HG03280 (cell line): Measurements from ENCODE around the gene PARD3.

Experiments
- ATAC-seq: cut with Tn5 transposase; IDR thresholded peaks from one replicate; pipeline ENCODE4 v1.9.1; 2021; ENCODE audit warnings: mild to moderate bottlenecking, moderate library complexity; ENCODE audit not compliant: unreplicated experiment

Gene PARD3

GRCh38 chr10:34206935-34207268, 608.2 kb downstream of the PARD3 start:
- ATAC-seq, result no peak

GRCh38 chr10:34206078-34206934, 608.8 kb downstream of the PARD3 start:
- ATAC-seq, result no peak

- no peak for ATAC-seq
These were observed 609.6 kb downstream of the PARD3 start for GRCh38 chr10:34205452-34205851.

- no peak for ATAC-seq
These were observed 611.0 kb downstream of the PARD3 start for GRCh38 chr10:34203966-34204630.

- ATAC-seq, result no peak
These were observed 614.7 kb downstream of the PARD3 start for GRCh38 chr10:34200355-34200901.

- no peak for ATAC-seq
These were observed 616.1 kb downstream of the PARD3 start for GRCh38 chr10:34198953-34199352.

GRCh38 chr10:34196058-34196433, 619.0 kb downstream of the PARD3 start:
- ATAC-seq, result no peak

- no peak for ATAC-seq
These were observed 619.6 kb downstream of the PARD3 start for GRCh38 chr10:34195364-34196057.

- ATAC-seq, result no peak
These were observed 621.0 kb downstream of the PARD3 start for GRCh38 chr10:34193931-34194626.

GRCh38 chr10:34192646-34193045, 622.5 kb downstream of the PARD3 start:
- ATAC-seq, result no peak

- no peak for ATAC-seq
These were observed 623.7 kb downstream of the PARD3 start for GRCh38 chr10:34191406-34191805.

- no peak for ATAC-seq
These were observed 624.5 kb downstream of the PARD3 start for GRCh38 chr10:34190580-34190979.

GRCh38 chr10:34189830-34190229, 625.3 kb downstream of the PARD3 start:
- no peak for ATAC-seq

GRCh38 chr10:34188221-34188620, 626.9 kb downstream of the PARD3 start:
- no peak for ATAC-seq

- ATAC-seq, result no peak
These were observed 627.9 kb downstream of the PARD3 start for GRCh38 chr10:34187201-34187600.

GRCh38 chr10:34186745-34187144, 628.4 kb downstream of the PARD3 start:
- ATAC-seq, result no peak

- no peak for ATAC-seq
These were observed 629.1 kb downstream of the PARD3 start for GRCh38 chr10:34185998-34186397.

GRCh38 chr10:34184939-34185386, 630.1 kb downstream of the PARD3 start:
- no peak for ATAC-seq

GRCh38 chr10:34184397-34184796, 630.7 kb downstream of the PARD3 start:
- ATAC-seq, result no peak

- no peak for ATAC-seq
These were observed 631.9 kb downstream of the PARD3 start for GRCh38 chr10:34183016-34183796.
